CD14-positive monocyte (primary cell): ENCODE results near the gene DZIP1. TPM values are rescaled to one million over a fixed set of nuclear protein-coding genes. Genes with fewer than 3 reads are reported as not detected.
"Not testable (repeated sequence)": the region's sequence is repeated elsewhere in the genome, so short reads cannot be mapped to it uniquely, and the experiment has no call there.

Experiments used
- DNase-seq, 3 donors: peaks; one replicate each; pipeline ENCODE4 v3.0.0-alpha.2; 2011 to 2022
- H2AFZ ChIP-seq: 2 replicates; pipeline ENCODE4 v1.6.0; 2012; ENCODE audit warnings: mild to moderate bottlenecking, low read depth, low read length, inconsistent platforms; ENCODE audit not compliant: insufficient read depth, poor library complexity, severe bottlenecking
- H3K27ac ChIP-seq, 2 donors: 1 replicate in 1 of 2; 2 replicates in 1 of 2; pipeline ENCODE4 v1.5.1; 2012 to 2013; ENCODE audit warnings: low read length in 2 of 2, control low read depth in 1 of 2, inconsistent platforms in 1 of 2, low read depth in 1 of 2, mild to moderate bottlenecking in 1 of 2
- H3K27me3 ChIP-seq, 2 donors: one replicate each; pipeline versions ENCODE4 v1.6.0 to v1.6.1; 2011 to 2013; ENCODE audit warnings: low read length in 2 of 2; ENCODE audit not compliant: control insufficient read depth in 2 of 2, insufficient read depth in 2 of 2
- H3K36me3 ChIP-seq, 2 donors: replicated peaks in 1 of 2; 1 replicate in 1 of 2; 2 replicates in 1 of 2; pipeline versions ENCODE4 v1.5.1 to v1.6.1; 2012 to 2013; ENCODE audit warnings: low read length in 2 of 2, control low read depth in 1 of 2, inconsistent platforms in 1 of 2, mild to moderate bottlenecking in 1 of 2; ENCODE audit not compliant: insufficient read depth in 2 of 2, control insufficient read depth in 1 of 2
- H3K4me1 ChIP-seq, 2 donors: 1 replicate in 1 of 2; 2 replicates in 1 of 2; pipeline versions ENCODE4 v1.5.1 to v1.6.1; 2012 to 2013; ENCODE audit warnings: low read length in 2 of 2, control low read depth in 1 of 2, inconsistent platforms in 1 of 2, mild to moderate bottlenecking in 1 of 2, moderate library complexity in 1 of 2; ENCODE audit not compliant: insufficient read depth in 2 of 2, control insufficient read depth in 1 of 2
- H3K4me2 ChIP-seq: replicated peaks from 2 replicates; pipeline ENCODE3; 2012; ENCODE audit warnings: low read length, moderate library complexity, mild to moderate bottlenecking; ENCODE audit not compliant: poor library complexity, severe bottlenecking; ENCODE audit errors: extremely low read depth
- H3K4me3 ChIP-seq, 3 experiments: fragments of 200-600 bp in 1 of 3; sonication (generic) in 1 of 3; replicated peaks in 1 of 3; 1 replicate in 2 of 3; 2 replicates in 1 of 3; pipeline ENCODE4 v1.5.1; 2011 to 2013; ENCODE audit warnings: low read length in 3 of 3, mild to moderate bottlenecking in 3 of 3, control low read depth in 2 of 3, low read depth in 2 of 3, inconsistent platforms in 1 of 3, moderate library complexity in 1 of 3
- H3K79me2 ChIP-seq: 2 replicates; pipeline ENCODE4 v1.6.0; 2012; ENCODE audit warnings: mild to moderate bottlenecking, control low read depth, inconsistent platforms, low read length, moderate library complexity; ENCODE audit not compliant: insufficient read depth
- H3K9ac ChIP-seq: 2 replicates; pipeline ENCODE4 v1.6.0; 2017; ENCODE audit warnings: low read length, mild to moderate bottlenecking; ENCODE audit not compliant: insufficient read depth, poor library complexity, severe bottlenecking
- H3K9me3 ChIP-seq, 2 donors: replicated peaks in 1 of 2; 1 replicate in 1 of 2; 2 replicates in 1 of 2; pipeline versions ENCODE4 v1.5.1 to v1.6.1; 2012 to 2013; ENCODE audit warnings: low read length in 2 of 2, control low read depth in 1 of 2; ENCODE audit not compliant: control insufficient read depth in 1 of 2, insufficient read depth in 1 of 2
- H4K20me1 ChIP-seq: 2 replicates; pipeline ENCODE4 v1.6.0; 2012; ENCODE audit warnings: mild to moderate bottlenecking, low read length, control low read depth, moderate library complexity; ENCODE audit not compliant: insufficient read depth
- H3K27ac Mint-ChIP-seq, 7 donors: one replicate each; pipeline ENCODE4 v1.8.0; 2020; ENCODE audit warnings: mild to moderate bottlenecking in 7 of 7, mixed read lengths in 7 of 7, moderate library complexity in 6 of 7, inconsistent platforms in 2 of 7
- H3K27me3 Mint-ChIP-seq, 3 donors: one replicate each; pipeline ENCODE4 v1.8.0; 2021 to 2022; ENCODE audit warnings: low read depth in 3 of 3, mild to moderate bottlenecking in 3 of 3, mixed read lengths in 3 of 3, moderate library complexity in 3 of 3, inconsistent platforms in 1 of 3
- H3K36me3 Mint-ChIP-seq, 2 donors: one replicate each; pipeline ENCODE4 v1.8.0; 2020; ENCODE audit warnings: mixed read lengths in 2 of 2, inconsistent platforms in 1 of 2, mild to moderate bottlenecking in 1 of 2
- H3K4me1 Mint-ChIP-seq: one replicate; pipeline ENCODE4 v1.8.0; 2020; ENCODE audit warnings: mild to moderate bottlenecking, mixed read lengths
- H3K4me3 Mint-ChIP-seq, 2 donors: one replicate each; pipeline ENCODE4 v1.8.0; 2020; ENCODE audit warnings: mild to moderate bottlenecking in 2 of 2, mixed read lengths in 2 of 2, moderate library complexity in 1 of 2
- H3K9me3 Mint-ChIP-seq, 7 donors: one replicate each; pipeline ENCODE4 v1.8.0; 2020 to 2022; ENCODE audit warnings: mixed read lengths in 7 of 7, mild to moderate bottlenecking in 6 of 7, moderate library complexity in 6 of 7, inconsistent platforms in 2 of 7
- CTCF ChIP-seq: fragments of 200-600 bp; IDR thresholded peaks from one replicate; pipeline ENCODE4 v1.8.0; 2022; ENCODE audit warnings: antibody characterized with exemption, mild to moderate bottlenecking
- WGBS: methylation state at CpG from one replicate; pipeline ENCODE4 v1.1.5; 2013; ENCODE audit warnings: missing lambda C conversion rate; ENCODE audit not compliant: insufficient coverage; 5-methylcytosine and 5-hydroxymethylcytosine counted together
- intact Hi-C, 2 donors: fragments of 100-400 bp; cut with micrococcal nuclease; formaldehyde crosslinking; loops; one replicate each; pipeline versions ENCODE4 v1.15.0 to v1.15.1; 2023
- polyA minus RNA-seq: library from RNA; depleted of rRNA, polyadenylated mRNA; stranded (reverse); fragments of >200 nt; gene quantifications from 2 replicates; pipeline ENCODE4 v1.2.3, GENCODE V29; 2012
- polyA plus RNA-seq, 3 donors: library from polyadenylated mRNA; depleted of rRNA in 1 of 3; unstranded in 2 of 3; stranded (reverse) in 1 of 3; fragments of 300-500 nt in 2 of 3; fragments of >200 nt in 1 of 3; fragmentation: Illumina TruSeq in 2 of 3; gene quantifications; 1 replicate in 2 of 3; 2 replicates in 1 of 3; pipeline ENCODE4 v1.2.3, GENCODE V29; 2012 to 2021
- total RNA-seq, 12 experiments: library from RNA in 1 of 12; stranded (reverse) in 1 of 12; fragments of 120-200 nt in 1 of 12; gene quantifications; one replicate each; pipeline ENCODE4 v1.2.4 and lab custom pipeline; 2013 to 2026; ENCODE audit warnings: mixed read lengths in 6 of 12, inconsistent platforms in 1 of 12

Gene DZIP1
- total RNA-seq (2013) = 0.06 TPM
- not detected for polyA plus RNA-seq
- not detected in 2 replicates for polyA minus RNA-seq
- total RNA-seq (lab: John Stamatoyannopoulos, UW) = 0 to 5.5 (median 0.50) reads per million in 11 experiments

GRCh38 chr13:95644601-95645052, at the start of gene DZIP1:
TSS of gene DZIP1 (minus strand) at chr13:95644706. CDS start at chr13:95642029, 2,677 bp downstream.
- DNase-seq = no peak
- no peak for TF ChIP-seq CTCF
- H2AFZ ChIP-seq = peak within 1 kb of the TSS; percentile 65
- H3K4me2 ChIP-seq = peak within 1 kb of the TSS; percentile 78
- H3K9ac ChIP-seq = no peak within 1 kb of the TSS
- H3K27me3 Mint-ChIP-seq = peaks cover 52 to 62% (median 56%) of the 10 kb centered on the region in 3 donors
- H3K27me3 ChIP-seq = peaks cover 36 to 61% of the 10 kb centered on the region in 2 donors
- no peak within 1 kb of the TSS for H3K27ac Mint-ChIP-seq
- H3K4me1 ChIP-seq = peaks cover 19 to 24% of the 10 kb centered on the region in 2 donors
- no peaks in the 10 kb centered on the region for H3K79me2 ChIP-seq
- WGBS = 2% methylated on average over 23 of the region's 30 CpGs
- H3K9me3 Mint-ChIP-seq = peaks cover 0 to 20% (median 3%) of the 10 kb centered on the region in 7 donors
- peaks cover 20% of the 10 kb centered on the region for H3K4me1 Mint-ChIP-seq
- peaks cover 0 to 6% of the 10 kb centered on the region in 2 donors for H3K9me3 ChIP-seq
- H3K4me3 Mint-ChIP-seq = peak within 1 kb of the TSS; percentile 78 to 88
- no peak within 1 kb of the TSS for H3K27ac ChIP-seq
- peaks cover 0 to 8% of the 10 kb centered on the region in 2 donors for H3K36me3 Mint-ChIP-seq
- H4K20me1 ChIP-seq = no peaks in the 10 kb centered on the region
- intact Hi-C loops = no loop called here
- H3K36me3 ChIP-seq = no peaks in the 10 kb centered on the region
- H3K4me3 ChIP-seq = peak within 1 kb of the TSS; percentile 23 to 71 (median 27)

GRCh38 chr13:95690986-95691385, 46.5 kb upstream of the DZIP1 start:
- H3K27ac ChIP-seq, H3K9me3 ChIP-seq, H3K9ac ChIP-seq, H3K27ac Mint-ChIP-seq, H3K4me3 Mint-ChIP-seq, H3K4me1 ChIP-seq, H3K36me3 ChIP-seq, H3K4me2 ChIP-seq, DNase-seq, H3K27me3 Mint-ChIP-seq, H3K4me3 ChIP-seq, intact Hi-C loops, H3K27me3 ChIP-seq, H2AFZ ChIP-seq: not testable (repeated sequence)
- peaks cover 28% of the 10 kb centered on the region for H3K4me1 Mint-ChIP-seq
- 99% methylated on average over 10 of the region's 28 CpGs for WGBS
- Histone ChIP-seq H4K20me1 (peaks cover 40% of the 10 kb centered on the region), H3K79me2 (peaks cover 40% of the 10 kb centered on the region)
- peaks cover 7 to 22% of the 10 kb centered on the region in 2 donors for H3K36me3 Mint-ChIP-seq
- peaks cover 17 to 25% (median 19%) of the 10 kb centered on the region in 7 donors for H3K9me3 Mint-ChIP-seq
